Endothelial cell of umbilical vein (primary cell): ENCODE measurements around the gene SMARCAL1. TPM values are rescaled to one million over a fixed set of nuclear protein-coding genes. Genes with fewer than 3 reads are reported as not detected.
"Not testable (repeated sequence)": the region's sequence is repeated elsewhere in the genome, so short reads cannot be mapped to it uniquely, and the experiment has no call there.

ENCODE experiments used
- BruUV-seq: library from RNA; stranded (reverse); fragments of 400-500 nt; replicated peaks from 2 replicates; lab custom pipeline; 2021; lab: Mats Ljungman, UMichigan
- CTCF ChIA-PET: fragments of 300-600, 350-600 bp; sonication (Branson Sonifier 250); formaldehyde crosslinking; loops from one replicate; lab custom pipeline; 2021; ENCODE audit warnings: antibody characterized with exemption, inconsistent platforms; lab: Charles Lee
- POLR2A ChIA-PET: fragments of 300-600, 350-600 bp; sonication (Branson Sonifier 250); formaldehyde crosslinking; loops from one replicate; lab custom pipeline; 2021; ENCODE audit warnings: antibody characterized with exemption, inconsistent platforms; lab: Charles Lee
- DNase-seq: peaks from one replicate; pipeline ENCODE4 v3.0.0-alpha.2; 2011; ENCODE audit warnings: low read depth, low spot score
- FAIRE-seq: peaks from 2 replicates; lab custom pipeline; 2011; peaks lifted over from hg19 to GRCh38; lab: Jason Lieb, UNC
- H2AFZ ChIP-seq: 2 replicates; pipeline ENCODE4 v1.6.0; 2012; ENCODE audit warnings: low read depth, low read length, control low read depth, inconsistent platforms
- H3K27ac ChIP-seq: 2 replicates; pipeline ENCODE4 v1.5.1; 2011; ENCODE audit warnings: low read depth, mild to moderate bottlenecking, control low read depth, low read length, moderate library complexity; ENCODE audit not compliant: insufficient read depth
- H3K27me3 ChIP-seq, 2 experiments: 2 replicates each; pipeline versions ENCODE4 v1.6.0 to v1.6.1; 2011; ENCODE audit warnings: low read length in 2 of 2, mixed read lengths in 1 of 2; ENCODE audit not compliant: control insufficient read depth in 2 of 2, insufficient read depth in 2 of 2
- H3K36me3 ChIP-seq, 2 experiments: 2 replicates in 1 of 2; 3 replicates in 1 of 2; pipeline ENCODE4 v1.5.1; 2011; ENCODE audit warnings: low read length in 2 of 2, mild to moderate bottlenecking in 1 of 2, moderate library complexity in 1 of 2; ENCODE audit not compliant: control insufficient read depth in 2 of 2, insufficient read depth in 2 of 2; ENCODE audit errors: extremely low read depth in 1 of 2
- H3K4me1 ChIP-seq: 3 replicates; pipeline ENCODE4 v1.5.1; 2011; ENCODE audit warnings: mild to moderate bottlenecking, low read length; ENCODE audit not compliant: control insufficient read depth, insufficient read depth; ENCODE audit errors: extremely low read depth
- H3K4me2 ChIP-seq: 2 replicates; pipeline ENCODE4 v1.6.1; 2011; ENCODE audit warnings: low read length, control low read depth, mixed read lengths; ENCODE audit not compliant: insufficient read depth
- H3K4me3 ChIP-seq, 3 experiments: fragments of 200-600 bp in 1 of 3; sonication (generic), shearing (Covaris generic) in 1 of 3; replicated peaks in 1 of 3; 2 replicates each; pipeline ENCODE4 v1.5.1; 2011 to 2016; ENCODE audit warnings: control low read depth in 3 of 3, low read length in 3 of 3, mild to moderate bottlenecking in 2 of 3, inconsistent platforms in 1 of 3, low read depth in 1 of 3, moderate library complexity in 1 of 3; ENCODE audit not compliant: insufficient read depth in 1 of 3
- H3K79me2 ChIP-seq: 2 replicates; pipeline ENCODE4 v1.6.0; 2012; ENCODE audit warnings: low read length, inconsistent platforms; ENCODE audit not compliant: control insufficient read depth, insufficient read depth
- H3K9ac ChIP-seq: replicated peaks from 2 replicates; pipeline ENCODE3; 2011; ENCODE audit warnings: low read length, control low read depth; ENCODE audit not compliant: insufficient read depth; ENCODE audit errors: extremely low read depth
- H3K9me1 ChIP-seq: replicated peaks from 3 replicates; pipeline ENCODE4 v1.6.0; 2011; ENCODE audit warnings: mild to moderate bottlenecking, low read length; ENCODE audit not compliant: control insufficient read depth, insufficient read depth; ENCODE audit errors: extremely low read depth
- H3K9me3 ChIP-seq: replicated peaks from 2 replicates; pipeline ENCODE4 v1.5.1; 2012; ENCODE audit warnings: low read length, inconsistent platforms; ENCODE audit not compliant: control insufficient read depth, insufficient read depth
- H4K20me1 ChIP-seq: replicated peaks from 2 replicates; pipeline ENCODE3; 2011; ENCODE audit warnings: mild to moderate bottlenecking, low read length; ENCODE audit not compliant: control insufficient read depth, insufficient read depth; ENCODE audit errors: extremely low read depth
- FOS ChIP-seq: IDR thresholded peaks from 2 replicates; pipeline ENCODE4 v1.6.1; 2011; ENCODE audit warnings: mild to moderate bottlenecking, low read length, moderate library complexity, borderline replicate concordance; ENCODE audit not compliant: insufficient read depth
- GATA2 ChIP-seq: IDR thresholded peaks from 2 replicates; pipeline ENCODE4 v1.7.0; 2011; ENCODE audit warnings: low read depth, mild to moderate bottlenecking, moderate library complexity, mixed read lengths, low read length; ENCODE audit not compliant: insufficient read length, insufficient read depth
- JUN ChIP-seq: IDR thresholded peaks from 2 replicates; pipeline ENCODE4 v1.6.1; 2011; ENCODE audit warnings: borderline replicate concordance, low read depth; ENCODE audit not compliant: insufficient read length, insufficient read depth
- POLR2A ChIP-seq: IDR thresholded peaks from 2 replicates; pipeline ENCODE4 v1.6.1; 2012; ENCODE audit warnings: low read depth, mild to moderate bottlenecking, control low read depth, low read length
- POLR2AphosphoS5 ChIP-seq: IDR thresholded peaks from 2 replicates; pipeline ENCODE4 v1.6.1; 2012; ENCODE audit warnings: low read depth, mild to moderate bottlenecking, control low read depth, low read length, moderate library complexity; ENCODE audit not compliant: insufficient read depth
- dilution Hi-C: fragments of 300-500 bp; cut with MboI; formaldehyde crosslinking; loops from one replicate; pipeline ENCODE4 v1.15.0; 2019; ENCODE audit warnings: low sequenced_read_pairs; ENCODE audit not compliant: extremely low pct_ligation_motif_present
- intact Hi-C: fragments of 100-400 bp; cut with micrococcal nuclease; formaldehyde crosslinking; loops from one replicate; pipeline ENCODE4 v1.10.0; 2022
- polyA plus RNA-seq, 4 experiments: library from polyadenylated mRNA; depleted of rRNA in 3 of 4; stranded (reverse) in 3 of 4; unstranded in 1 of 4; fragments of >200 nt; gene quantifications; 2 replicates each; pipeline versions ENCODE4 v1.2.1 to v1.2.3, GENCODE V29; 2011 to 2012; ENCODE audit warnings: missing spikeins in 1 of 4
- total RNA-seq: library from RNA; stranded (reverse); gene quantifications from 2 replicates; pipeline ENCODE4 v1.2.3, GENCODE V29; 2021
- TF ChIP-seq, protein P1 (sequence below): IDR thresholded peaks from 2 replicates; pipeline ENCODE4 v1.6.1; 2011; ENCODE audit not compliant: insufficient read depth, insufficient read length

SMARCAL1 gene
- total and polyA plus RNA-seq, 2 donors (not counting 3 experiments of a cell fraction or from before 2014, with no cell fraction given): 25.4 to 30.7 TPM

GRCh38 chr2:216379977-216380376 lies 32.3 kb upstream of the SMARCAL1 start:
- H2AFZ ChIP-seq: no peak overlapping the region
- no peak for DNase-seq
- no peak for FAIRE-seq
- H3K4me2 ChIP-seq: no peak overlapping the region
- no peaks in the 10 kb centered on the region for H3K9me1 ChIP-seq
- H3K27me3 ChIP-seq: no peaks in the 10 kb centered on the region
- no TSS peak for BruUV-seq
- intact Hi-C loops (no loop called here), dilution Hi-C loops (no loop called here)
- H3K4me1 ChIP-seq: no peaks in the 10 kb centered on the region
- ChIA-PET POLR2A (no interaction called here), CTCF (interaction anchor here (0.8 to 1.5 kb wide), 2 partner anchors 19 to 52 kb away, joined by 4 read pairs; no protein-coding TSS in a partner anchor)
- no peak overlapping the region for H3K27ac ChIP-seq
- no peaks in the 10 kb centered on the region for H3K36me3 ChIP-seq
- H3K9me3 ChIP-seq: no peaks in the 10 kb centered on the region
- no peak for TF ChIP-seq POLR2AphosphoS5
- TF ChIP-seq JUN: no peak
- no peak for TF ChIP-seq GATA2
- no peak for TF ChIP-seq POLR2A
- TF ChIP-seq FOS: no peak
- TF ChIP-seq, protein P1, sequence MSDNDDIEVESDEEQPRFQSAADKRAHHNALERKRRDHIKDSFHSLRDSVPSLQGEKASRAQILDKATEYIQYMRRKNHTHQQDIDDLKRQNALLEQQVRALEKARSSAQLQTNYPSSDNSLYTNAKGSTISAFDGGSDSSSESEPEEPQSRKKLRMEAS: no peak
- H3K4me3 ChIP-seq: no peak overlapping the region
- no peaks in the 10 kb centered on the region for H3K79me2 ChIP-seq
- no peaks in the 10 kb centered on the region for H4K20me1 ChIP-seq
- H3K9ac ChIP-seq: no peak overlapping the region

DNA sequence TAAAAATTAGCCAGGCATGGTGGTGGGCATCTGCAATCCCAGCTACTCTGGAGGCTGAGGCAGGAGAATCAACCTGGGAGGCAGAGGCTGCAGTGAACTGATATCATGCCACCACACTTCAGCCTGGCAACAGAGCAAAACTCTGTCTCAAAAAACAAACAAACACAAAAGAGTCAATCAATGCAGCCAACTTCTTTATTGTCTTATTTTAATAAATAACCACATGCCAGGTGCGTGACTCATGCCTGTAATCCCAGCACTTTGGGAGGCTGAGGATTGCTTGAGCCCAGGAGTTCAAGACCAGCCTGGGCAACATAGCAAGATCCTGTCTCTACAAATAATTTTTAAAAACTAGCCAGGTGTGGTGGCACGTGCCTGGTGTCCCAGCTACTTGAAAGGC lies 27.9 kb upstream of the SMARCAL1 start:
- H3K27ac ChIP-seq, H4K20me1 ChIP-seq, H3K4me3 ChIP-seq, CTCF ChIA-PET, H3K4me2 ChIP-seq, DNase-seq, H3K9me3 ChIP-seq, FAIRE-seq, intact Hi-C loops, dilution Hi-C loops, BruUV-seq, H3K36me3 ChIP-seq, H3K27me3 ChIP-seq, H3K4me1 ChIP-seq, H2AFZ ChIP-seq, H3K9ac ChIP-seq, POLR2A ChIA-PET, H3K9me1 ChIP-seq, H3K79me2 ChIP-seq: not testable (repeated sequence)
